ENCODE data around the gene SGF29.
A peak's percentile ranks its signal among the peaks of the same experiment; 100 is the strongest.
"Not testable (repeated sequence)": the region's sequence is repeated elsewhere in the genome, so short reads cannot be mapped to it uniquely, and the experiment has no call there.

SGF29 gene

DNA sequence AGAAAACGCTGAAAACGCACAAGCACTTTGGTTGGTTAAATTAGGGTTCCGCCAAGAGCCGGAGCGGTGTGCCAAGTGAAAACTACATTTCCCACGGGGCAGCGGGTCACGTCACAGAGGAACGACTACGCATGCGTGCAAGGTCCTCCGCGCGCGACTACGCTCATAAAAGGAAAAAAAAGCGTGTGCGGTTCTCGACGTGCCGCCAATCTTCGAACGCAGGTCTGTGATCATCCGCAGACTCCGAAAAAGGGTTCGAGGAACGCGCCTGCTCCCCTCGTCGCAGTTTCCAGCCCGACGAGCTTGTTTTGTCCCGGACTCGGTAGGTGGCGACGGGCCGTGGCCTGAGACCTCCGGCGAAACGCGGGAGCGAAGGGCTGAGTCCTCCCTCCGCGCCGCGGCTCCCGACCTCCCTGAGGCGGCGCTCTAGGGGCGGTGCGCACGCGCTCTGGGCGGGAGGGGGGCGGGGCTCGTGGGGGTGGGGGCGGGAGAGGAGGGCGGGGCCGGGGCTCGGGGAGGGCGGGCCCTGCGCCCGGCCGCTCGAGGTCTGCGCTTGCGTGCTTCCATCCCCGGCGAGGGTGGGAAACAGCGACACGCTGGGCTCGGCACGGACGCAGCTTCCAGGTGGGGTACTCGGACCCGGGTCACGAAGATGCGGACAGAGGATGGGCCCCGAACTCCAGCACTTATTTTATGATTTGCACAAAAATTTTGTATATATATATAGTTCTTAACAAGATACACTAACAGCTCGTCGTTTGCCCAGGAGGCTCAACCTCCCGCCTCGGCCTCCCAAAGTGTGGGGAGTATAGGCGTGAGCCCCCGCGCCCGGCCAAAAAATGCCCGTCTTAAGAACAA lies at the start of gene SGF29:
TSS of gene SGF29 (plus strand) at position 145 of the 858 bp plus-strand sequence. CDS start 27,150 bp downstream, outside the sequence.
- peak; percentile 94 for DNase-seq (ENCODE audit: low spot score)

GRCh38 chr16:28504707-28505404 lies 48.9 kb upstream of the SGF29 start:
- no peak for DNase-seq (ENCODE audit: low spot score)

DNA sequence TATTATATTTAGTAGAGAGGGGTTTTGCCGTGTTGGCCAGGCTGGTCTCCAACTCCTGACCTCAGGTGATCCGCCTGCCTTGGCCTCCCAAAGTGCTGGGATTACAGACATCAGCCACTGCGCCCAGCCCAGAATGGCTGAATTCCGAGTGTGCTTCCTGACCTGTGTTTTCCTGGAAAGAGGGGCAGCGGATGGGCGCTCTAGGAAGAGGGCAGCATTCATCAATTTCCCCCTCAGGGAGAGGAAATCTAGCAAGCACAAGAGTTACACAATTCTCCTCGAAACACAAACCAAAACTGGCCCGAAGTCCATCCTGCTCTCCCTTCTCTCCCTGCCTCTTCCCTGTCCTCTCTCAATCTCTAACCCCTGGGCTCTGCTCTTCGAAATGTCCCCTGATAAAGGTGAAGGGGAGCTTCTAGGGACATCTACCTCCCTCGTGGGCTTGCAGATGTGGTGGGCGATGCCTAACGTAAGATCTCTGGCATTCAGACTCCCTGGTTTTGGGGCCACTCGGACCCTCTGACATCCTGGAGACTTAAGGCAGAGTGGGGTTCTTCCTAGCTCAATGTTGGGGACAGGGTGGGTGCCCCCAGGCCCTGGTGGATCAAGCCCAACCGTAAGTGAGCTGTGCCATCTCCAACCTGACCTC lies 48.1 kb upstream of the SGF29 start:
- no peak for DNase-seq (ENCODE audit: low spot score)

DNA sequence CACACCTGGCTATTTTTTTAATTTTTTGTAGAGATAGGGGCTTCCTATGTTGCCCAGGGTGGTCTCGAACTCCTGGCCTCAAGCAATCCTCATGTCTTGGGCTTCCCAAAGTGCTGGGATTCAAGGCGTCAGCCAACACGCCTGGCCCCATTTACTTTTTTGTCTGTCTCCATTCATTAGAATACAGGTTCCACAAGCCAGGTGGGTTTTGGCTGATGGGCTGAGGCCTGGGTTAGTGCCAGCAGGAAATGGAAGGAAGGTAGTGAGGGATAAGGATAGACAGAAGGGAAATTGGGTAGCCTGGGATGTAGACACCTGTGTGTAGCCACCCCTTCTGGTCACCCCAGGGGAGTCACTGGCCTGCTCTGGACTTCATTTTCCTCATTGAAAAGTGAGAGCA lies 42.7 kb upstream of the SGF29 start:
- DNase-seq (ENCODE audit: low spot score) = no peak

GRCh38 chr16:28511801-28512789 lies 41.6 kb upstream of the SGF29 start:
- no peak for DNase-seq (ENCODE audit: low spot score)

GRCh38 chr16:28513484-28514181 lies 40.1 kb upstream of the SGF29 start:
- no peak for DNase-seq (ENCODE audit: low spot score)

- no peak for DNase-seq (ENCODE audit: low spot score)
Measured at GRCh38 chr16:28514246-28514645, 39.5 kb upstream of the SGF29 start.

DNA sequence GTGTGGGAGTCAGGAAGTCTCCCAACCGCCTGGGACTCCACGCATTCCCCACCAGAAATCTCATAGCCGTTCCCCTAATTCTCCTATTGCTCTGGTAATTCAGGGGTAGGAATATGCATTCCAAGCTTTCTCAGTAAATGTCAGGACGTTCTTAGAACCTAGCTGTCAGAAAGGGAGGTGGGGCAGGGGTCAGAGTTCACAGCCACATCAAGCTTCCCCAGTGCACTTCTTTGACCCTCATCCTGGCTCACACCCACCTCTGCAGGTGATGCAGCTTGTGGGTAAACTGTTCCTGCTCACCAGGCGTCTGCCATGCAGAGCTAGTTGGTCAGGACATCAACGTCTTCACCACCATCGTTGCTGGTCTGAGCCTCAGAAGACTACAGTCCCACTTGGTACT lies 33.0 kb upstream of the SGF29 start:
- no peak for DNase-seq (ENCODE audit: low spot score)

GRCh38 chr16:28521436-28521835 lies 32.3 kb upstream of the SGF29 start:
- no peak for DNase-seq (ENCODE audit: low spot score)

GRCh38 chr16:28522792-28523191 lies 30.9 kb upstream of the SGF29 start:
- DNase-seq (ENCODE audit: low spot score) = no peak

DNA sequence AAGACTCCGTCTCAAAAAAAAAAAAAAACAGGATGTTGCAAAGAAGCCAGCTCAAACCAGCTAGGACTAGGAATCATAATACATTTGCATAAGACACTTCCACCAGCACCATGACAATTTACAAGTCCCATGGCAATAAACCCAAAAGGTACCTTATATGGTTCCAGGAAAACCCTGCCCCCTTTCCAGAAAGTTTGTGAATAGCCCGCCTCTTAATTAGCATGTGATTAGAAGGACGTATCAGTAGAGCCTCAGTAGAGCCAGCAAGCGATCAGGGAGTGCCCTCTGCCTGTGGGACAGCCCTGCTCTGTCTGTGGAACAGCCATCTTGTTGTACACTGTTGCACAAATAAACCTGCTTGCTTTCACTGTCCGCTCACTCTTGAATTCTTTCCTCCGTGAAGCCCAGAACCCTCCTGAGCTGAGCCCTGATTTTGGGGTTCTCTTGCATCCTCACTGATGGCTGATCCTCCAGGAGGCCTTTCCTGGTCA lies 29.0 kb upstream of the SGF29 start:
- DNase-seq (ENCODE audit: low spot score) = no peak

DNA sequence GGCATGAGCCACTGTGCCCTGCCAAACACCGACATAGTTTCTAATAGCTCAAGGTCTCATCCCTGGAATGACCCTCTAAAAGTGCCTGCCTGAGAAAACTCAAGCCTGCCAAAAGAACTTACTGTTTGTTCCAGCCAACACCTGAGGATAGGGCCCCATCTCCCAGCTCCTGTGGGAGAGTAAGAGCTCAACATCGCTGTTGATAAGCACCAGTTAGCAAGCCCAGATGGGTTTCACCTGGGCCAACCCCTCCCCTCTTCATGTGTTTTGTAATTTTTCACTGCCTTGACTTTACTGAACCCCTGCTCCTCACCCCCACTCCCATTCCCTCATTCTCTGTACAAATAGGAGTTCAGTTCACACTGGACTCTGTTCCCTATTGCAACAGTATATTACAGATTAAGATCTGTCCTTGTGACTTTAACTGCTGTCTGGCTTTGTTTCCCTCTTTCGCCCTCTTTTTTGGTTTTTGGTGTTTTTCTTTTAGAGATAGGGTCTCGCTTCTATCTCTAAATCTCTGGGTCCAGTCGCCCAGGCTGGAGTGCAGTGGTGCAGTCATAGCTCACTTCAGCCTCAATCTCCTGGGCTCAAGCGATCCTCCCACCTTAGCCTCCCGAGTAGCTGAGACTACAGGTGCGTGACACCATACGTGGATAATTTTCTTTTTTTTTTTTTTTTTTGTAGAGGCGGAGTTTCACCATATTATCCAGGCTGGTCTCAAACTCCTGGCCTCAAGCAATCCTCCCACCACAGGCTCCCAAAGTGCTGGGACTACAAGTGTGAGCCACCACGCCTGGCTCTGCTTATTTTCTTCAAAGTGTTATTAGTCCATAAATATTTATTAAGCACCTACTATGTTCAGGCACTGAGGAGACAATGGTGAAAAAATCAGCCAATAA lies 27.3 kb upstream of the SGF29 start:
- no peak for DNase-seq (ENCODE audit: low spot score)

DNA sequence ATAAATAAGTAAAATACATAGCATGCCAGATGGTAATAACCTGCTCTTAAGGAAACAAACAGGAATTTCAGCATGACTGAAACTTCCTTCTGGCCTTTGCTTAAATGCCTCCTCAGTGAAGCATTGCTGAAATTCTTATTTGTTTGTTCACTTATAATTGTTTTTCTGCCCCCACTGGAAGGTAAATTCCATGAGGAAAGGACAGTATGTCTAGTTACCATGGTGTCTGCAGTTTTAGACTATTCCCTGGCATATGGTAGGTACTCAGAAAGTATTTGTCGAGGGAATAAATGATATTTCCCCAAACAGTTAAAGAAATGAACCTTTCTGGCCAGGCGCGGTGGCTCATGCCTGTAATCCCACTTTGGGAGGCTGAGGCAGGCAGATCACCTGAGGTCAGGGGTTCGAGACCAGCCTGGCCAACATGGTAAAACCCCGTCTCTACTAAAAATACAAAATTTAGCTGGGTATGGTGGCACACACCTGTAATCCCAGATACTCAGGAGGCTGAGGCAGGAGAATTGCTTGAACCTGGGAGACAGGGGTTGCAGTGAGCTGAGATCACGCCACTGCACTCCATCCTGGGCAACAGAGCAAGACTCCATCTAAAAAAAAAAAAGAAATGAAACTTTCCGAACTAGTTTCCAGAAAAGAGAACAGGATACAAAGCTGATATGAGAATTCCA lies 26.5 kb upstream of the SGF29 start:
- not testable (repeated sequence) for DNase-seq (ENCODE audit: low spot score)

DNA sequence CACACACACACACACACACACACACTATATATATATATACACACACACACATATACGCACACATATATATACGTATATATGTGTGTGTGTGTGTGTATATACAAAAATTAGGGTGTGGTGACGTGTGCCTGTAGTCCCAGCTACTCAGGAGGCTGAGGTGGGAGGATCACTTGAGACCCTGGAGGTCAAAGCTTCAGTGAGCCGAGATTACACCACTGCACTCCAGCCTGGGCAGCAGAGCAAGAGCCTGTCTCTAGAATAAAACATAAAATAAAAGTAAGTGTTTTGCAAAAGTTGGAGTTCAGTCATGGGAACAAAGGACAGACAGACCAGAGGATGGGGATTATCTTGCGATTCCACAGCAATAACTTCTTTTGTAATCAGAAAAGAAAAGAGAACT lies 25.7 kb upstream of the SGF29 start:
- DNase-seq (ENCODE audit: low spot score) = no peak

DNA sequence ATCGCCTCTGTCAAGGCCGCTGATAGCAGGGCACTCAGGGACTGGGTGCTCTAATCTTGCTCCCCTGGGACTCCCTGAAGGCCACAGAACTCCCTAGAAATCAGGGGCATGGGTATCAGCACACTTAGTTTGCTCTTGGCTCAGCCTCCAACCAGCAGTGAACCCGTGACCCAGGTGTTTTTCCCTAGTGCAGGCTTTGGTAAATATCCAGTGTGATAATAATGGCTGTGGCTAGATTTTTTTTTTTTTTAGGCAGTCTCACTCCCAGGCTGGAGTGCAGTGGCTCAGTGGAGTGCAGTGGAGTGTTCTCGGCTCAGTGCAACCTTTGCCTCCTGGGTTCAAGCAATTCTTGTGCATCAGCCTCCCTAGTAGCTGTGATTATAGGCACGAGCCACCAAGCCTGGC lies 25.3 kb upstream of the SGF29 start:
- DNase-seq (ENCODE audit: low spot score) = no peak

GRCh38 chr16:28529124-28529523 lies 24.6 kb upstream of the SGF29 start:
- no peak for DNase-seq (ENCODE audit: low spot score)

- no peak for DNase-seq (ENCODE audit: low spot score)
Measured at GRCh38 chr16:28531777-28532744, 21.7 kb upstream of the SGF29 start.

All from left forelimb (tissue), 1 donor.